SU-DHL-6 (cell line): ENCODE results near the gene TNIP1.

Source experiments
- H2AFZ ChIP-seq: fragments of 200-600 bp; sonication (generic); 2 replicates; pipeline ENCODE4 v1.6.1; 2014; ENCODE audit warnings: low read depth, mild to moderate bottlenecking, moderate library complexity, mixed read lengths, antibody characterized with exemption, low read length; ENCODE audit not compliant: severe bottlenecking
- H3F3A ChIP-seq: fragments of 200-600 bp; shearing (Covaris generic); 2 replicates; pipeline ENCODE4 v1.6.0; 2016; ENCODE audit warnings: antibody characterized with exemption, mild to moderate bottlenecking; ENCODE audit not compliant: insufficient read depth
- H3K27ac ChIP-seq: fragments of 200-600 bp; sonication (generic); 2 replicates; pipeline ENCODE4 v1.5.1; 2016; ENCODE audit warnings: low read depth, mild to moderate bottlenecking, low read length, moderate library complexity, mixed read lengths
- H3K27me3 ChIP-seq: fragments of 200-600 bp; sonication (generic), shearing (Covaris generic); 2 replicates; pipeline ENCODE4 v1.6.0; 2014; ENCODE audit warnings: mild to moderate bottlenecking, low read length
- H3K36me3 ChIP-seq: fragments of 200-600 bp; sonication (generic); 2 replicates; pipeline ENCODE4 v1.6.1; 2014; ENCODE audit warnings: mild to moderate bottlenecking, low read length, mixed read lengths
- H3K4me2 ChIP-seq: fragments of 300-600, 200-600 bp; shearing (Covaris generic), sonication (generic); 2 replicates; pipeline ENCODE4 v1.6.0; 2014; ENCODE audit warnings: low read length, low read depth, mild to moderate bottlenecking; ENCODE audit not compliant: poor library complexity, severe bottlenecking
- H3K4me3 ChIP-seq: fragments of 200-600 bp; sonication (generic); 2 replicates; pipeline ENCODE4 v1.5.1; 2014; ENCODE audit warnings: antibody characterized with exemption, low read length, mild to moderate bottlenecking, mixed read lengths; ENCODE audit not compliant: insufficient read depth, poor library complexity, severe bottlenecking
- H3K79me2 ChIP-seq: fragments of 200-600 bp; sonication (generic); 2 replicates; pipeline ENCODE4 v1.6.1; 2014; ENCODE audit warnings: mild to moderate bottlenecking, low read length, moderate library complexity; ENCODE audit not compliant: insufficient read depth
- H3K9ac ChIP-seq: fragments of 200-600 bp; sonication (generic); 2 replicates; pipeline ENCODE4 v1.7.0; 2014; ENCODE audit warnings: mild to moderate bottlenecking, low read length
- H3K9me2 ChIP-seq: fragments of 200-600 bp; sonication (generic); replicated peaks from 2 replicates; pipeline ENCODE4 v1.6.1; 2014; ENCODE audit warnings: low read length; ENCODE audit not compliant: insufficient read depth
- H3K9me3 ChIP-seq: fragments of 200-600 bp; sonication (generic); 2 replicates; pipeline ENCODE4 v1.6.1; 2014; ENCODE audit warnings: low read length, mixed read lengths; ENCODE audit not compliant: insufficient read depth
- H4K20me1 ChIP-seq: fragments of 200-600 bp; sonication (generic); 2 replicates; pipeline ENCODE4 v1.6.1; 2014; ENCODE audit warnings: low read depth, mild to moderate bottlenecking, antibody characterized with exemption, low read length, moderate library complexity, mixed read lengths
- EZH2phosphoT487 ChIP-seq: fragments of 200-600 bp; sonication (generic), shearing (Covaris generic); conservative IDR thresholded peaks from 2 replicates; pipeline ENCODE4 v1.6.1; 2018; ENCODE audit warnings: mild to moderate bottlenecking, antibody characterized with exemption, low read length, moderate library complexity, mixed read lengths
- TF ChIP-seq, protein P1 (sequence below): fragments of 200-600 bp; sonication (generic); IDR thresholded peaks from one replicate; pipeline ENCODE4 v1.5.1; 2017; ENCODE audit warnings: antibody characterized with exemption, mild to moderate bottlenecking, low read length, moderate library complexity; ENCODE audit not compliant: insufficient read depth, poor library complexity, severe bottlenecking

Gene TNIP1

GRCh38 chr5:151107738-151108520 is 27.1 kb upstream of the TNIP1 start:
- no peaks in the 10 kb centered on the region for H3K36me3 ChIP-seq
- no peak overlapping the region for H2AFZ ChIP-seq
- H3K9ac ChIP-seq: no peak overlapping the region
- no peaks in the 10 kb centered on the region for H3K27me3 ChIP-seq
- H4K20me1 ChIP-seq: no peaks in the 10 kb centered on the region
- no peak overlapping the region for H3K27ac ChIP-seq
- H3K4me3 ChIP-seq: no peak overlapping the region
- no peaks in the 10 kb centered on the region for H3K9me2 ChIP-seq
- H3F3A ChIP-seq: no peaks in the 10 kb centered on the region
- TF ChIP-seq EZH2phosphoT487: no peak
- TF ChIP-seq, protein P1, sequence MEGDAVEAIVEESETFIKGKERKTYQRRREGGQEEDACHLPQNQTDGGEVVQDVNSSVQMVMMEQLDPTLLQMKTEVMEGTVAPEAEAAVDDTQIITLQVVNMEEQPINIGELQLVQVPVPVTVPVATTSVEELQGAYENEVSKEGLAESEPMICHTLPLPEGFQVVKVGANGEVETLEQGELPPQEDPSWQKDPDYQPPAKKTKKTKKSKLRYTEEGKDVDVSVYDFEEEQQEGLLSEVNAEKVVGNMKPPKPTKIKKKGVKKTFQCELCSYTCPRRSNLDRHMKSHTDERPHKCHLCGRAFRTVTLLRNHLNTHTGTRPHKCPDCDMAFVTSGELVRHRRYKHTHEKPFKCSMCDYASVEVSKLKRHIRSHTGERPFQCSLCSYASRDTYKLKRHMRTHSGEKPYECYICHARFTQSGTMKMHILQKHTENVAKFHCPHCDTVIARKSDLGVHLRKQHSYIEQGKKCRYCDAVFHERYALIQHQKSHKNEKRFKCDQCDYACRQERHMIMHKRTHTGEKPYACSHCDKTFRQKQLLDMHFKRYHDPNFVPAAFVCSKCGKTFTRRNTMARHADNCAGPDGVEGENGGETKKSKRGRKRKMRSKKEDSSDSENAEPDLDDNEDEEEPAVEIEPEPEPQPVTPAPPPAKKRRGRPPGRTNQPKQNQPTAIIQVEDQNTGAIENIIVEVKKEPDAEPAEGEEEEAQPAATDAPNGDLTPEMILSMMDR: no peak
- H3K9me3 ChIP-seq: no peaks in the 10 kb centered on the region
- no peaks in the 10 kb centered on the region for H3K79me2 ChIP-seq
- H3K4me2 ChIP-seq: no peak overlapping the region

- Histone ChIP-seq H3K27ac (no peak overlapping the region), H3K36me3 (no peaks in the 10 kb centered on the region), H3K4me2 (no peak overlapping the region), H3F3A (no peaks in the 10 kb centered on the region), H3K4me3 (no peak overlapping the region), H3K9me2 (no peaks in the 10 kb centered on the region), H3K9me3 (no peaks in the 10 kb centered on the region), H3K27me3 (no peaks in the 10 kb centered on the region), H2AFZ (no peak overlapping the region), H3K9ac (no peak overlapping the region), H3K79me2 (no peaks in the 10 kb centered on the region), H4K20me1 (no peaks in the 10 kb centered on the region)
- TF ChIP-seq, protein P1: no peak
- no peak for TF ChIP-seq EZH2phosphoT487
These were observed 26.2 kb upstream of the TNIP1 start for GRCh38 chr5:151107084-151107483.

DNA sequence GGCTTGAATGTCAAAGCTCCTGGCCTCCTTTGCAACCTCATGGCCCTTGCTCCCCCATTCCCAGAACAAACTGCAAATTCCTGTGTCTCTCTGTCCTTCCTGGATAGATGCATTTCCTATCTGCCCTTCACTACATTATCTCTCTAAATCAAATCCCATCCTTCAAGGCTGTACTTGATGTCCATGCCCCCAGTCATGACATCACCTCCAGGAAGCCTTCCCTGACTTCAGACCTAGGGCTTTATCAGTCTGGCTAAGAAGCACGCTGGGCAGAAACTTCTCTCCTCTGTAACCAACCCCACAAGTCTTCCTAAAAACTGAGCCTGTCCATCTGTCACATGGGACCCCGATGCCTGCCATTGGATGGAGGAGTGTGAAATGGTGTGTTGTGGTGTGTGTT is 25.7 kb upstream of the TNIP1 start:
- Histone ChIP-seq H2AFZ (no peak overlapping the region), H4K20me1 (no peaks in the 10 kb centered on the region), H3K9me2 (no peaks in the 10 kb centered on the region), H3K9ac (no peak overlapping the region), H3K79me2 (no peaks in the 10 kb centered on the region), H3K36me3 (no peaks in the 10 kb centered on the region), H3K9me3 (no peaks in the 10 kb centered on the region), H3K4me3 (no peak overlapping the region), H3K4me2 (no peak overlapping the region), H3F3A (no peaks in the 10 kb centered on the region), H3K27ac (no peak overlapping the region), H3K27me3 (no peaks in the 10 kb centered on the region)
- TF ChIP-seq, protein P1: no peak
- no peak for TF ChIP-seq EZH2phosphoT487
